ENCODE measurements around the gene KYAT1. TPM values are rescaled to one million over a fixed set of nuclear protein-coding genes. Genes with fewer than 3 reads are reported as not detected.

The KYAT1 gene
- total and polyA plus RNA-seq, 2 of the 13 experiments (the other 11 are each of a cell fraction or from before 2014, with no cell fraction given), result 9.2 to 46.5 TPM

- TF ChIP-seq ZNF562 (CRISPR knock-in tag; IDR thresholded peaks at IDR 0.05; ENCODE audit: borderline replicate concordance) (0 out of 2 replicates have a peak, but pooled peaks have one; percentile 22), ZNF720 (CRISPR knock-in tag; IDR thresholded peaks at IDR 0.05) (no peak), ZSCAN22 (CRISPR knock-in tag; IDR thresholded peaks at IDR 0.05) (no peak), HOXA3 (CRISPR knock-in tag; IDR thresholded peaks at IDR 0.05) (peak; percentile 84), TP53 (CRISPR knock-in tag; conservative IDR thresholded peaks at IDR 0.05) (no peak), ZHX1 (CRISPR knock-in tag; IDR thresholded peaks at IDR 0.05; ENCODE audit: low read depth) (peak; percentile 76), ZSCAN5A (CRISPR knock-in tag; IDR thresholded peaks at IDR 0.05; ENCODE audit: borderline replicate concordance) (0 out of 2 replicates have a peak, but pooled peaks have one; percentile 61), NFAT5 (CRISPR knock-in tag; IDR thresholded peaks at IDR 0.05) (0 out of 2 replicates have a peak, but pooled peaks have one; percentile 23), SALL1 (CRISPR knock-in tag; IDR thresholded peaks at IDR 0.05) (peak; percentile 73), ZNF768 (CRISPR knock-in tag; IDR thresholded peaks at IDR 0.05) (peak; percentile 50; the same call in 1 of the 2 replicates), ETS1 (CRISPR knock-in tag; IDR thresholded peaks at IDR 0.05) (0 out of 2 replicates have a peak, but pooled peaks have one; percentile 39), RCOR2 (CRISPR knock-in tag; IDR thresholded peaks at IDR 0.05) (peak; percentile 31; the same call in 1 of the 2 replicates), ZFP37 (CRISPR knock-in tag; IDR thresholded peaks at IDR 0.05; ENCODE audit: borderline replicate concordance) (peak; percentile 78; the same call in 1 of the 2 replicates), ISL2 (CRISPR knock-in tag; IDR thresholded peaks at IDR 0.05) (0 out of 2 replicates have a peak, but pooled peaks have one; percentile 38)
Observed at GRCh38 chr9:128917151-128917849, 35.5 kb upstream of the KYAT1 start (continued).
